GM10248 (cell line): ENCODE measurements around the gene HOXC6.

ENCODE experiments used
- CTCF ChIA-PET: fragments of 300-600 bp; sonication (Branson Sonifier 250); formaldehyde crosslinking; extraction: SDS; loops from one replicate; lab custom pipeline; 2021; ENCODE audit warnings: antibody characterized with exemption; lab: Yijun Ruan, JAX
- POLR2A ChIA-PET: fragments of 350-650 bp; sonication (Branson Sonifier 250); formaldehyde crosslinking; extraction: SDS; loops from one replicate; lab custom pipeline; 2020; ENCODE audit warnings: antibody characterized with exemption; lab: Yijun Ruan, JAX
- DNase-seq: peaks from one replicate; pipeline ENCODE4 v3.0.0; 2012; ENCODE audit errors: extremely low spot score
- TF ChIP-seq, protein P1 (sequence below): IDR thresholded peaks from 2 replicates; pipeline ENCODE4 v1.5.1; 2012; ENCODE audit warnings: mild to moderate bottlenecking, low read depth; ENCODE audit errors: extremely low read depth, missing control alignments, control extremely low read depth

Gene HOXC6

GRCh38 chr12:53994264-53995001 is 33.8 kb upstream of the HOXC6 start:
- no peak for DNase-seq
- POLR2A ChIA-PET = no interaction called here
- CTCF ChIA-PET = interaction anchor here (1.0 to 4.5 kb wide), 4 partner anchors 9 to 14 kb away, joined by 3 to 19 read pairs (median 7); partner anchors contain the start of genes HOXC10 and HOXC8
- TF ChIP-seq, protein P1, sequence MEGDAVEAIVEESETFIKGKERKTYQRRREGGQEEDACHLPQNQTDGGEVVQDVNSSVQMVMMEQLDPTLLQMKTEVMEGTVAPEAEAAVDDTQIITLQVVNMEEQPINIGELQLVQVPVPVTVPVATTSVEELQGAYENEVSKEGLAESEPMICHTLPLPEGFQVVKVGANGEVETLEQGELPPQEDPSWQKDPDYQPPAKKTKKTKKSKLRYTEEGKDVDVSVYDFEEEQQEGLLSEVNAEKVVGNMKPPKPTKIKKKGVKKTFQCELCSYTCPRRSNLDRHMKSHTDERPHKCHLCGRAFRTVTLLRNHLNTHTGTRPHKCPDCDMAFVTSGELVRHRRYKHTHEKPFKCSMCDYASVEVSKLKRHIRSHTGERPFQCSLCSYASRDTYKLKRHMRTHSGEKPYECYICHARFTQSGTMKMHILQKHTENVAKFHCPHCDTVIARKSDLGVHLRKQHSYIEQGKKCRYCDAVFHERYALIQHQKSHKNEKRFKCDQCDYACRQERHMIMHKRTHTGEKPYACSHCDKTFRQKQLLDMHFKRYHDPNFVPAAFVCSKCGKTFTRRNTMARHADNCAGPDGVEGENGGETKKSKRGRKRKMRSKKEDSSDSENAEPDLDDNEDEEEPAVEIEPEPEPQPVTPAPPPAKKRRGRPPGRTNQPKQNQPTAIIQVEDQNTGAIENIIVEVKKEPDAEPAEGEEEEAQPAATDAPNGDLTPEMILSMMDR = no peak

DNA sequence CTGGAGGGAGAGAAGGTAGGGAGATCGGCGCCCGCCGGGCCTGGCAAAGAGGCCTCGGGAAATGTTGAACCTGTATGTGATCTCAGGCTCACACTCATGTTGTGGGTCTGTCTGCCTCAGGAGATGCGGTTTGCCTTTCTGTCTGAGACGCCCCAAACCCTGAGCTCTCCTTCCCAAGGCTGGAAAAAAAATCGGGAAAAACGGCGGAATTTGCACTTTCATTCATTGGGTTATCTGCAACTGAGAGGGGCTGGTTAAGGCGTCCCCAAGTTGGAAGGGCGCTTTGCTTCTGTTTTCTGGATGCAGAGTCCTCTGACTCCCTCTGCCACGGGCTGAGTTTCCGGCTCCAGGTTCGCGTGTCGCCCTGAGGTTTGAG is 33.2 kb upstream of the HOXC6 start:
- no peak for DNase-seq
- POLR2A ChIA-PET = no interaction called here
- CTCF ChIA-PET = interaction anchor here (1.0 to 4.5 kb wide), 5 partner anchors 9 to 38 kb away, joined by 3 to 19 read pairs (median 6); partner anchors contain the start of genes HOXC10, HOXC5 and HOXC8
- TF ChIP-seq, protein P1 = no peak

GRCh38 chr12:53995378-53996239 is 32.6 kb upstream of the HOXC6 start:
- CTCF ChIA-PET = interaction anchor here (0.9 to 4.5 kb wide), 8 partner anchors 8 to 250 kb away, joined by 3 to 19 read pairs (median 4); partner anchors contain the start of genes HOXC10, HOXC5 and HOXC8
- TF ChIP-seq, protein P1 = no peak
- POLR2A ChIA-PET = no interaction called here
- no peak for DNase-seq

GRCh38 chr12:53996240-53997203 is 31.7 kb upstream of the HOXC6 start:
- TF ChIP-seq, protein P1 = no peak
- DNase-seq = peak; percentile 58
- POLR2A ChIA-PET = no interaction called here
- CTCF ChIA-PET = interaction anchor here (0.9 to 4.5 kb wide), 10 partner anchors 7 to 251 kb away, joined by 3 to 19 read pairs (median 7); partner anchors contain the start of genes HOXC10 and HOXC5

DNA sequence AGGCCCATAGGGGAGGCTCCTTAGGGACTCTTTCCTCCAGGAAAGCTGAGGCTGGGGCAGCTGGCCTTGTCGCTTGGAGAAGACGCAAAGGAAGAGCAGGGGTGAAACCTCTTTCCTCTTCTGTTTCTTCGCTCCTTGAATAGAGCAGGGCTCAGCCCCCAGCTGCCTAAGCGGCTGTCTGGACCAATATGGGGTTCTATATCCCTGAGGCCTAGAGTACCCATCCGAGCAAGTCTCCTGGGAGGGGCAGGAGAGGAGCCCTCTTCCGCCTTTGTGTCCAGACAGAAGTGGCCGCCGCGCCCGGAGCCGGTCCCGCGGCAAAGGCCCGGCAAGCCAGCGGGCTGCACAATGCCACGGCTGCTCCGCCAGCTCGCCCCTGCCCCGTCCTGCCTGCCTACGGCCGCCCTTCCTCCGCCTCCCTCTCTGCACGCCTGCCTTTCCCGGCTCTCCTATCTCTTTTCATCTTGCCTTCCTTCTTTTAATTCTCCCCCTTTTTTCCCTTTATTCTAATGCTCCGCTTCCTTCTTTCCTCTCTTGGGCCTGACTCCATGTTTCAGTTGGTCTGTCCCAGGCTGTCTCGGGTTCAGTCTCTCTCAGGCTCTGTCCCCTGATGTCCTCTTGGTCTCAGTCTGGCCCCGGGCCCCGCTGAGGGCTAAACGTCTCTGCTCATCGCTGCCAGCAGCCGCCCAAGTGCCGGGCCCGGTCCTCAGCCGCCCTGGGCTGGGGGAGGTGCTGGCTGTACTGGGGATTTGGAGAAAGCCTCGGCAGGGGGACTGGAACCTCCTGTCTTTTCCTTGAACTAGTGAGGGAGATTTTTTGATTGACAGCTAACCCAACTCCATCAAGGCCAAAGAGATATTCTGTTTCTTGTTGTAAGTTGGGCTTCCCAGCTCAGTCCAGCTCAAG is 30.8 kb upstream of the HOXC6 start:
- POLR2A ChIA-PET = no interaction called here

More for the DNA sequence above, 30.8 kb upstream of the HOXC6 start:
- no peak for DNase-seq
- TF ChIP-seq, protein P1 = no peak
- CTCF ChIA-PET = interaction anchor here (1.8 to 4.5 kb wide), 6 partner anchors 9 to 209 kb away, joined by 8 to 19 read pairs (median 10); partner anchors contain the start of genes HOXC10 and HOXC5
